NCI-H2227 (cell line): ENCODE measurements around the gene AZU1.

Experiments used
- DNase-seq: peaks from one replicate; lab custom pipeline; 2025; ENCODE audit not compliant: unreplicated experiment; lab: John Stamatoyannopoulos, UW

AZU1 gene

DNA sequence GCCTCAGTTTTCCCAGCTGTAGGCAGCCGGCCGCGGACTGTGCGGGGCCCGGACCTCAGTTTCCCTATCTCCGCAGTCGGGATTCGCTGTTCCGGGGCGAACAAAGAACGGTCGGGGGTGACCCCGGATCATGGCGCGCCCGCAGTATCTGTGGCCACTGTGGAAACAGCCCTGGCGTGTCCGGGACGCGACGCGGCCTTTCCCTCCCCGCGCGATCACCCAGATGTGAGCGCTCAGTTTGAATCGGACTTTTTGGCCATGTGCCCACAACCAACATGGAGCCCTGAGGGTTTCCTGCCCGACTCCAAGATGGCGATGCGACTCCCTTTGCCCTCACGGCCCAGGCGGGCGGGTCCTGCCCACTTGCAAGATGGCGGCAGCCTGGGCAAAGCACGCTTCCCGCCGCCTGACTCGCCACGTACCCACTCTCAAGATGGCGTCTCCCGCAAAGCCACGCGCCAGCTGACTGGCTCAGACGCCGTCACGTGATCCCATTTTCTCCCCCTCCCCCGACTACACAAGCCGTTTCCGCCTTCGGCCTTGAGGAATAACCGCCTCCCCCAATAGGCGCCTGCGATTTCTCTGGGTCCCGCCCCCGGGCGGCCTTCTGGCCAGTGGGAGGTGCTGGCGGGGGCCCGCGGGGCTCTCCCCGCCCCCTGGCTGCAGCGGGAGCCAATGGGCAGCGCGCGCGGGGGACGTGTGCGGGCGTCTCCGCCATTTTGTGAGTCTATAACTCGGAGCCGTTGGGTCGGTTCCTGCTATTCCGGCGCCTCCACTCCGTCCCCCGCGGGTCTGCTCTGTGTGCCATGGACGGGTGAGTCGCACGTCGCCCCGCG, 30.7 kb upstream of the AZU1 start, which contains the start of gene PTBP1:
PTBP1 (plus strand) TSS at position 761 of the 836 bp plus-strand sequence; CDS start at position 807, 46 bp downstream.
- DNase-seq, result peak; percentile 99

DNA sequence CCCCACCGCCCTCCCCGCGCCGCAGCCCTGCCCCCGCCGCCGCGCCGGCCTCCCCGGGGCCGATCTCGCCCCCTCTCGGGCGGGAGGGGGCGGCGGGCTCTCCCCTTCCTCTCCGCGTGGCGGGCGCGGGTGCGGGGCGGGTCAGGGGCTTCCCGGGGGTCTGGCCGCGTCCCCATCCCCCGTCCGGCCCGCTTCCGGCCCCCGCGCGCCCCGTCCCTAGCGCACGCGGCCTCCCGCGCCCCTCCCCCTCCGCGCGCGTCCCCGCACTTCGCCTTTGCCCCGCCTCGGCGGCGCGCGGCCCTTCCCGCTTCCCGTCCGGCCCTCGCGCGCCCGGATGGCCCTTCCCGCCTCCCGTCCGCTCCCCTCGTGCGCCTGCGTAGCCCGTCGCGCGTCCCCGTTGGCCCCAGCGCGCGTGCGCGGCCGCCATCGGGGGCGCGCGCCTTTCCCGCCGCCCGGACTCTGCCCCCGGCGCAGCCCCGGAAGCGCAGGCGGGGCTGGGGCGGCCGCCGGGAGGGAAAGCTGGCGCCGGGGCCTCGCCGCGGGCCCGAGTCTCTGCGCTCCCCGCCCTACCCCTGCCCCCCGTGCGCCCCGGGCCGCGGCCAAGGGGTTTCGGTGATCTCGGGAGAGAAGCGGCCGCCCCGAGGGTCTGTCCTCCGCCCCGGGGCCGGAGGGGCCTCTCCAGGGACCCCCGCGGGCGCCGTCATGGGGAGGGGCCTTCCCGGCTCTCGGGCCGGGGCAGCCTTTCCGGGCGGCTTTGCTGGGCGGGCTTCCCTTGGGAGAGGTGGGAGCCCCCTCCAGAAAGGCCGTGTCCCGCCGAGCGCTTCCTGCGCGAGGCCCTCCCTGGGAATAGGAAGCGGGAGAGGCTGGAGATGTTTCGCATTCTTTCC, 29.9 kb upstream of the AZU1 start:
- DNase-seq, result peak; percentile 93

DNA sequence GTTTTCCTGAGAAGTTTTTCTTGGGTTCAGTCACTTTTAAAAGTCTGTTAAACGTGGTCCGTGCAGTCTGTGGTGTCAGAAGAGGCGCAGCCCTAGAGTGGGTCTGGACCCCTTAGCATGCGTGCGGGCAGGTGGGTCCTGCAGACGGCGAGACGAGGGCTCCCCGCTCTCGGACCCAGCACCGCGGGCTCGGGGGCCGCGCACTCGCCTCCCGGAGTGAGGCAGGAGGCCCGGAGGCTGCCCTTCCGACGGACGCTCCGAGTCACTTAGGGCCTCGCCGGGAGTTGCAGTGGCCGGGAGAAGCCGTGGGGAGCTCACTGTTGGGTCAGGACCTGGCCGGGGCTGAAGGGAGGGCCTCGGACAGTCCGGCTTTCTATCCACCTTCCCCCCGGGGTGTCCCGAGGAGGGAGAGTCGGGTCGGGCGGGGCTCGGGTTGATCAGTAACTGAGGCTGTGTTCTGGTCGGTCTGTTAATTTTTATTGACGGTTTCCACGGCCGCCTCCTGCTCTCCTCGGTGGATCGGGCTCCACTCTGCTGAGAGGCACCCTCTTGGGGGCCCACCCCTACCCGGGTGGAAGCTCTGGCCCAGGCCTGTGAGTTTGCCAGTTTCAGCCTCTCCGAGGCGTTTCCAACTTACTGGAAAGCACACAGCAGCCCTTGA, 29.1 kb upstream of the AZU1 start:
- no peak for DNase-seq

DNA sequence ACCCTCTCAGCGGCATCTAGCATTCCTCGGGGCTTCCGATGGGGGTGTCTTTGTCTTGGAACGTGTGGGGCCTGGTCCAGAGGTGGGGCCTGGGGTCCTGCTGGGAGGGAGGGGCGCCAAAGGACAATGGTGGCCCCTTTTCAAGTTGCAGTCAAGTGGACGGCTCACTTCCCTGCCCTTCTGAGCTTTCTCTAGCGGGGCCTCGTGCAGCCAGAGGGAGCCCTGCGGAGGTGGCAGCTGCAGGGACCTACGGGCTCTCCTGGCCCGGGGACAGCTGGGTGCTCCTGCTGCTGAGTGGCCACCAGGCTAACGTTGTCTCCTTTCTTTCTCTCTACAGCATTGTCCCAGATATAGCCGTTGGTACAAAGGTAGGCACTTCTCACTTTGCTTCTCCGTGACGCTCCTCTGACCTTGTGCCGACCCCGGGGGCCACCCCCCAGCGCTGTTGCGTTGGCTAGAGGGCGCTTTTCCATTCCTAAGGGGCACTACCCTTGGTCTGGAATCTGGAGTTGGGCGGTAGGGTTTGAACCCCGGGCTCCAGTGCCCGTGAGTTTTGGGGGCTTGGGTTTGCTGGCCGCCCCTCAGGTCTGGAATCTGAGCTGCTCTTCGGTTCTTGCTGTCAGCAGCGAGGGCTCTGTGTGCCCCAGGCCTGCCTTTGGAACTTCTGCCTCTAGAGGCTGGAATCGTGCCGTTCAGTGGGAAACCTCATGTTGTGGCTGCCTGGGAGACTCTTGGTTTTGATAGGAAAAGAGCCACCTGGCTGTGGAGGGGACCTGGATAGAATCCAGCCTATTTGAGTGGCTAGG, 28.4 kb upstream of the AZU1 start:
- DNase-seq, result peak; percentile 26

DNA sequence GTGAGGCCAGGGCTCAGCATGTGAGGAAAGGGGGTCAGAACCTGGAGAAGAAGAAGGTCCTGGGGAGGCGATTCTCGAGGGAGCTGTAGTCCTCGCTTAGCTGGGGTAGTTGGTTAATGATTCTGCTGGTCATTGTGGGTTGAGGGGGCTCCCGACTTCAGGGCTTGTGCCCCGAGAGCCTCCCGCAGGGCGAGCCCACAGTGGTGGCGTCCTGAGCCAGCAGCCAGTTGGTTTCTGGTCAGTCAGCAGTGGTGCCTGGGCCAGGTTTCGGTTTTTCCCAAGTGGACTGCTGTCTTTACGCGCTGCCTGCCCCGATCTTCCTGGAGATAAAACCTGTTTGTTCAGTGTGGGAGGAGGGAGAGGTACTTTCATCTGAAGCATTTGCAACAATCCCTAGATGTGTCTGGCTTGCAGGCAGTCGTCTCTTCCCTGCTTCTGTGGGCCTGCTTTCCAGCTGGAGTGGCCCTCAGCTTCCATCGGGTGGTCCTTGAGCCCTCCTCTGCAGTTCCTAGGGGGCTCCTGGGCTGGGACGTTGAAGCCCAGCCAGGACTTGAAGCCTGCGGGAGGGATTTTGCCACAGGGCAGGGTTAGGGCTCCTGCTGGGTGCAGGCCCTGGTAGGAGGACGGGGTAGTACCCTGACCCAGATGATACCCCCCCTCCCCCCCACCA, 27.1 kb upstream of the AZU1 start:
- DNase-seq, result no peak

DNA sequence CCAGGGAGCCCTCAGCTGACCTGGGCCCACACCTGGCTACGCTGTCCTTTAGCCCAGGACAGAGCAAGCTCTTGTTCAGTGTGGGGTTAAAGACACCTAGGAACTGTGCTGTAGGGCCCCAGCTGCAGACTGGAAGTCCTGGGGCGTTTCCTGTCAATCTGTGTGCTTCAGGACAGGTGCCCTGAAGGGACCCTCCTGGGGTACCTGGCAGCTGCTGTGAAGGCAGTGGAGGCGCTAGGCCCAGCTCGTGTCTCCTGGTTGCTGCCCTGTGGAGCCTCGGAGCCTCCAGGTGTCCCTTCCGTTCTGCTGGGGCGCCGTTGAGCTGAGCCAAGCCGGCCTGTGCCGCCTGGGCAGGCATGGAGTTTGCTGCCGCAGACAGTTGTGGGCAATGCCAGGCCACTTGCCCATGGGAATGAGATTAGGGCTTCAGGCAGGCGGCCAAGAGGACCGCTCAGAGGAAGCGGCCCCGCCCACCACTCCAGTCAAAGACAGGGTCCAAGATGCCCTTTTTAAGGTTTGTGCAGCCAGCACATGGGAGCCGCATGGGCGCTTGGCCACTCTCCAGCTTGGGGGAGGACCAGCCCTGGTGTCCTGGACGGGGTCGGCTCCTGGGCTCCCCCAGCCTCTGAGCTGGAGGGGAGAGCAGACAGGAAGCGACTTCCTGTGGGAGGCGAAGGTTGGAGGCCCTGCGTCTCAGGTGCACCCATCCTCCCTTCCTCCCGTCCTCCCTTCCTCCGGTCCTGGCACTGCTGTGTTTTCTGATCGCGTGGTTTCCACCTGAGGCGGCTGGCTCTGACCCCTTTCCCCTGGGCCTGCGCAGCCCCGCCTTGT, 26.4 kb upstream of the AZU1 start:
- no peak for DNase-seq

DNA sequence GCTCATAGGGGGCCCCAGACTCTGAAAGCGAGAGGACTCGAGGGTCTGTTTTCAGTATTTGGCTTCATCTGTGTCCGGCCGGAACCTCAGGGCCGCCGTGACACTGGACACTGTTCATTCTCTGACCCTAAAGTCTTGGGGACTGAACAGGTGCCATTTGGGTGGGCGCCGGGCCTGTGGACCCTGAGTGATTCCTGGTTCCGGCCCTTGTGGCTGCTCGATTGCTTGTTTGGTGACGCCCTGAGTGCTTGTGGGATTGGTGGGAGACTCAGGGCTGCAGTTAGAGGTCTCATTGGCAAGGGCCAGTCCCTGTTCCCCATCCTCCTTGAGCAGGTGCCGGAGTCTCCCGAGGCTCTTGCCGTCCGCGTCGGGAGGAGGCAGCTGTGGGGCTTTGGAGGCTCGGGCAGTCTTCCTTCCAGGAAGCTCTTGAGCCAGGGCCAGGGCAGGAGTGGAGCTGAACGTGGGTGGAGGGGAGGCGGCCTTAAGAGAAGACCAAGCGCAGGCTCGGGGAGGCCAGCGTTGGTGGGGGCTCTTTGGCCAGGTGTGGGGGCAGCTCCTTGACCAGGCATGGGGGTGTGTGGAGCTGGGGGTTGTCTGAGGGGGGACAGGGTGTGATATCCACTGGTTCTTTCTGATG, 25.7 kb upstream of the AZU1 start:
- DNase-seq, result peak; percentile 19

DNA sequence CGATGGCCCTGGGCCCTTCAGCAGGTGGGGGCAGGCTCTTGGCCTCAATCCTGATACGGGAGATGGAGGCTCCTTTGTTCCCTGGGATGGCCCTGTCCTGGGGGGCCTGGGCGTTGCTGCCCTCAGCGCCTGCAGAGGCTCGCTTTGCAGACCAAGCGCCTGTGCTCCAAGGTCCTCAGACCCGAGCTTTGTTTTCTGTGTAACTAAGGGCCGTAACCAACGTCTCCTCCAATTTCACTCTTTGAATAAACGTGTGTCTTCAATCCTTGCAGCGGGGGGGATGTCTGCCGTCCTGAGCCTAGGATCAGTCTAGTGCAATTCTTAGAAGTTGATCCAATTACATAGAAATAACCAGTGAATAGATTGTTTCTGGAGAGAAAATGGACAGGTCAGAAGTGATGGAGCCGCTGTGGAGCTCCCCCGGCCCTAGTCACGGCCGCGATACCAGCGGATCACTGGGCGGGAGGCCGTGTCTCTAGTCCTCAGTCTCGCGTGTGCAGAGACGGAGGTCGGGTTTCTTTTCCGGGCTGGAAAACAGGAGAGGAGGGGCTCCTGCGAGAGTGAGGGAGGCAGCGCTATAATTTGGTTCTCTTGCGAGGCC, 25.0 kb upstream of the AZU1 start:
- DNase-seq, result peak; percentile 58

DNA sequence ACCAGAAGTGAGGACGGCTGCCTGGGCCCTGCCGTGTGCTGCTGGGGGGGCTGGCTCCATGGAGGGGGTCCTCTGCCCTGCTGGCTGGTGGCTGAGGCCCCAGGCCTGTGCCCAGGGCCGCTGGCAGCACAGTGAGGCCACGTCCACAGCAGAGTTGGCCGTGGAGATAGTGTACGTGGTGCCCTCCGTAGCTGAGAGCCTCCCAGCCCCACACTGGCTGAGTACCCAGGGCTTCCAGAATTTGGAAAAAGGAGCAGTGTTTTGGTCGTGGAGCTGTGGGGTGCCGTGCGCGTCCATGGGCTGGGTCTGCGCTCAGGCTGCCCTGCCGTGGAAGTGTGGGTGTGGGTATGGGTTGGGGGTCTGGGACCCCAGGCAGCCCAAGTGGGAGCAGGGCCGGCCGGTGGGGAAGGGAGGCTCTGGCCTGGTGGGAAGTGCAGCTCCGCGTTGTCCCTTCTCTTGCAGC, 24.5 kb upstream of the AZU1 start:
- DNase-seq, result no peak

DNA sequence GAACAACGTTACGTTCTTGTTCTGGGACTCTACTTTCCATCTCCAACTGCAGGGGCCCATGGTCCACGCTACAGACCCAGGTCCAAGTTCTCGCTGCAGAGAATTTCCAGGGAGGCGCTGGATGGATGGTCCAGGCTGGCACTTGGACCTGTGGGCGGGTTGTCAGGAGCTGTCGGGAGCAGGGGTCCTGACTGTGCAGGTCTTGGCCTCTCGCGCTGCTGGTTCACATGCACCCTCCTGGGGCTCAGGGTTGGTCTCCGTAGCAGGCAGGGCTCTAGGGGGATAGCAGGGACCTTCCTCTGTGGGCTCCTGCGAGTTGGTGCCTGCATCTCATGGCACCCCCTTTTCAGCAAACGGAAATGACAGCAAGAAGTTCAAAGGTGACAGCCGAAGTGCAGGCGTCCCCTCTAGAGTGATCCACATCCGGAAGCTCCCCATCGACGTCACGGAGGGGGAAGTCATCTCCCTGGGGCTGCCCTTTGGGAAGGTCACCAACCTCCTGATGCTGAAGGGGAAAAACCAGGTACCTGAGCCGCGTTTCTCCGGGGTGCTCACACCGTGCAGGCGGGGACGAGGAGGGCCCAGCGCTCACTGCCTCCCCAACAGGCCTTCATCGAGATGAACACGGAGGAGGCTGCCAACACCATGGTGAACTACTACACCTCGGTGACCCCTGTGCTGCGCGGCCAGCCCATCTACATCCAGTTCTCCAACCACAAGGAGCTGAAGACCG, 23.8 kb upstream of the AZU1 start:
- DNase-seq, result no peak

DNA sequence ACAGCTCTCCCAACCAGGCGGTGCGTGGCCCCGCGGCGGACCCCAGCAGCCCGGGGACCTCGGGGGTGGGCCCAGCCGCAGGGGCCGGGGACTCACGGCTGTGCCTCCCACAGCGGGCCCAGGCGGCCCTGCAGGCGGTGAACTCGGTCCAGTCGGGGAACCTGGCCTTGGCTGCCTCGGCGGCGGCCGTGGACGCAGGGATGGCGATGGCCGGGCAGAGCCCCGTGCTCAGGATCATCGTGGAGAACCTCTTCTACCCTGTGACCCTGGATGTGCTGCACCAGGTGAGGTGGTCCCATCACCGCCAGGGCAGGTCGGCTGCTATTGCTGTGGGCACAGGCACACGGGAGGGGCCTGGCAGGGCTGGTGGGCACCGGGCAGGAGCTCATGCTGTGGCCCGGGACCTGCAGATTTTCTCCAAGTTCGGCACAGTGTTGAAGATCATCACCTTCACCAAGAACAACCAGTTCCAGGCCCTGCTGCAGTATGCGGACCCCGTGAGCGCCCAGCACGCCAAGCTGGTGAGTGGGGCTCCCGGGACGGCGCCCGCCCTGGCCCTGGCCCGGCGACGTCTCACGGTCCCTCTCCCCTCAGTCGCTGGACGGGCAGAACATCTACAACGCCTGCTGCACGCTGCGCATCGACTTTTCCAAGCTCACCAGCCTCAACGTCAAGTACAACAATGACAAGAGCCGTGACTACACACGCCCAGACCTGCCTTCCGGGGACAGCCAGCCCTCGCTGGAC, 23.0 kb upstream of the AZU1 start:
- DNase-seq, result no peak

DNA sequence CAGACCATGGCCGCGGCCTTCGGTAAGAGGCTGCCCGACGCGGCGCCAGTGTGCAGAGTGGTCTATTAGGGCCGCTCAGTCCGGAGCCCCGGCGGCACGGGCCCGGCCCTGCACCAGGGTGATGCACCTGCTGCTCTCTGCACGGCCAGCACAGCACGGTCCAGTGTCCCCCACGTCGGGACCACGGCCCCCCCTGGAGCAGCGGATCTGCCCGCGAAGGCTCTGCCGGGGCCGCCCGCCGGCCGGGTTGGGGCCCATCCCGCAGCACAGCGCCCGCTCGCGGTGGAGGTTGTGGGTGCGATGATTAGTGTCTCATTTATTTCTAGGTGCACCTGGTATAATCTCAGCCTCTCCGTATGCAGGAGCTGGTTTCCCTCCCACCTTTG, 22.5 kb upstream of the AZU1 start:
- no peak for DNase-seq

DNA sequence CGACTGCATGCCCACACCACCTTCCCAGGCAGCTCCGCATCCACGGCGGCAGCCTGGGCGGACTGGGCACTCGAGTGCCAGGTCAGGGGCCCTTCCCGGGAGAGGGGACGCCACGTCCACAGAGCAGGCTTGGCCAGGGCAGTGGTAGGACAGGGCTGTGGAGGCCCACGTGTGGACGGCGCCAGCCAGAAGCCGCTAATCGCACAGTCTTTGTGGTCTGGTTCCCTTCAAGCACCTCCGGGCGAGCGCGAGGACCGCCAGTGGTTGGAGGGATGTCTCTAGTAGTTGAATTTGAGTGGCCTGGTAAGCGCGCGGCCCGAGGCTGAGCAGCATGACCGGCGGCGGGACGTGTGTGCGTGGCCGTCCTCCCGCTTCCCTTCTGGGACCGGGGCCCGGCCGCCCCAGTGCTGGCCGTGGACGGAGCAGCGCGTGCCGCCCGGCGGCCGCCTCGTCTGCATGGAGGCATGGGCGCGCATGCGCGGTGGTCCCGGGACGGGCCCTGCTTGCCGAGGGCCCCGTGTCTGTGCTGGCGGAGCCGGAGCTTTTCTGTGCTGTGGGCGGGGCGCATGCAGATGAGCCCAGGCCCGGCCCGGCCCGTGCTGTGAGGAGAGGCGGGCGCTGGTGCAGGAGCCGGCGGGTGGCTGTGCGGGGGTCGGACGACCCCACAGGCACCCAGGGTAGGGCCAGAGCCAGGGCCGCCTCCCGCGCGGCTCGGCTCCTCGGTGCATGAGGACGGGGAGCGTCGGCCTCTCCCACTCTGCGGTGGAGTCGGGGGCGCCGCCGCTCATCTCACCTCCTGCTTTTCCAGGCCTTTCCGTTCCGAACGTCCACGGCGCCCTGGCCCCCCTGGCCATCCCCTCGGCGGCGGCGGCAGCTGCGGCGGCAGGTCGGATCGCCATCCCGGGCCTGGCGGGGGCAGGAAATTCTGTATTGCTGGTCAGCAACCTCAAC, 21.8 kb upstream of the AZU1 start:
- no peak for DNase-seq

DNA sequence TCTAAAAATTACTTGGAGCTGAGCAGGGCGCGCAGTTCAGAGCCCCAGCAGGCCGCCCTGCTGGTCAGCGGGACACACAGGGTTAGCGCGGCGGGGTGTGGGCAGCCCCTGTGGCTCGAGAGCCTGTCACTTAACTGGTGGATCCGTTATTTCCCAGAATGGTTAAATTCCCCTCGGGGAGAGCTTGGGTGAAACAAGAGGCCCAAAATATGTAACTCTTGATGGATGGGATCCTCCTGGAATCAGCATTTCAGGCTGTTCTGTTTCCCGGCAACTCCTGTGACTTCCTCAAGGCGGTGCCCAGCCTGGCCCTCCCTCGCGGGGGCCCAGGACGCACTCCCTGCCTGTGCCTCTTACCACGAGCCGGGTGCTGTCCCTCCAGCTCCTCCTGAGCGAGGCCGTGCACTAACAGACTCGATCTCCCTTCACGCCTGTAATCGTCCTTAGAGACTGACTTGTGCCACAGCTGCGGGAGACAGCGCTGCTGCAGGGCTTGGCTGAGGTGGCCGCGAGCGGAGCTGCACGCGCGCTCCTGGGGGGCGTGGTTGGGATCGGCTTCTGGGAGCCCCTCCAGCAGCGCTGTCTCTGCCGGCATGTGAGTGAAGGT, 20.7 kb upstream of the AZU1 start:
- no peak for DNase-seq
